HG03095 (cell line): ENCODE measurements around the gene NKD2.

Experiments used
- ATAC-seq: cut with Tn5 transposase; IDR thresholded peaks from one replicate; pipeline ENCODE4 v1.9.1; 2021; ENCODE audit warnings: moderate library complexity; ENCODE audit not compliant: unreplicated experiment

NKD2 gene

GRCh38 chr5:1039706-1040260 is 31.2 kb downstream of the NKD2 start:
- no peak for ATAC-seq

GRCh38 chr5:1040571-1040970 is 32.0 kb downstream of the NKD2 start:
- ATAC-seq = no peak

GRCh38 chr5:1041225-1042143 is 32.9 kb downstream of the NKD2 start:
- no peak for ATAC-seq

DNA sequence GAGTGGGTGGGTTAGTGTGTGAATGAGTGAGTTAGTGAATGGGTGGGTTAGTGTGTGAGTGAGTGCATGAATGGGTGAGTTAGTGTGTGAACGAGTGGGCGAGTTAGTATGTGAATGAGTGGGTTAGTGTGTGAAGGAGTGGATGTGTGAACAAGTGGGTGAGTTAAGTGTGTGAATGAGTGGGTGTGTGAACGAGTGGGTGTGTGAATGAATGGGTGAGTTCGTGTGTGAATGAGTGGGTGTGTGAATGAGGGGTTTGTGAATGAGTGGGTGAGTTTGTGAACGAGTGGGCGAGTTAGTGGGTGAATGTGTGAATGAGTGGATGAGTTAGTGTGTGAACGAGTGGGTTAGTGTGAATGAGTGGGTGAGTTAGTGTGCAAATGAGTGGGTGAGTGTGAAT is 34.0 kb downstream of the NKD2 start:
- ATAC-seq = no peak

- ATAC-seq = no peak
Measured at GRCh38 chr5:1043327-1043726, 34.7 kb downstream of the NKD2 start.

- ATAC-seq = no peak
Measured at GRCh38 chr5:1044117-1044516, 35.5 kb downstream of the NKD2 start.

DNA sequence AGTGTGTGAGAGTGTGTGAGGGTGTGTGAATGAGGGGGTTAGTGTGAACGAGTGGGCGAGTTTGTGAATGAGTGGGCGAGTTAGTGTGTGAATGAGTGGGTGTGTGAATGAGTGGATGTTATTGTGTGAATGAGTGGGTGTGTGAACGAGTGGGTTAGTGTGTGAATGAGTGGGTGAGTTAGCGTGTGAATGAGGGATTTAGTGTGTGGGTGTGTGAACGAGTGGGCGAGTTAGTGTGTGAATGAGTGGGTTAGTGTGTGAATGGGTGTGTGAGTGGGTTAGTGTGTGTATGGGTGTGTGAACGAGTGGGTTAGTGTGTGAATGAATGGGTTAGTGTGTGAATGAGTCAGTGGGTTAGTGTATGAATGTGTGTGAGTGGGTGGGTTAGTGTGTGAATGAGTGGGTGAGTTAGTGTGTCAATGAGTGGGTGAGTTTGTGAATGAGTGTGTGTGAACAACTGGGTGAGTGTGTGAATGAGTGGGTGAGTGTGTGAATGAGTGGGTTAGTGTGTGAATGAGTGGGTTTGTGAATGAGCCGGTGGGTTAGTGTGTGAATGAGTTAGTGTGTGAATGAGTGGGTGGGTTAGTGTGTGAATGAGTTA is 37.5 kb downstream of the NKD2 start:
- ATAC-seq = no peak

- no peak for ATAC-seq
Measured at GRCh38 chr5:1047332-1047965, 38.8 kb downstream of the NKD2 start.

DNA sequence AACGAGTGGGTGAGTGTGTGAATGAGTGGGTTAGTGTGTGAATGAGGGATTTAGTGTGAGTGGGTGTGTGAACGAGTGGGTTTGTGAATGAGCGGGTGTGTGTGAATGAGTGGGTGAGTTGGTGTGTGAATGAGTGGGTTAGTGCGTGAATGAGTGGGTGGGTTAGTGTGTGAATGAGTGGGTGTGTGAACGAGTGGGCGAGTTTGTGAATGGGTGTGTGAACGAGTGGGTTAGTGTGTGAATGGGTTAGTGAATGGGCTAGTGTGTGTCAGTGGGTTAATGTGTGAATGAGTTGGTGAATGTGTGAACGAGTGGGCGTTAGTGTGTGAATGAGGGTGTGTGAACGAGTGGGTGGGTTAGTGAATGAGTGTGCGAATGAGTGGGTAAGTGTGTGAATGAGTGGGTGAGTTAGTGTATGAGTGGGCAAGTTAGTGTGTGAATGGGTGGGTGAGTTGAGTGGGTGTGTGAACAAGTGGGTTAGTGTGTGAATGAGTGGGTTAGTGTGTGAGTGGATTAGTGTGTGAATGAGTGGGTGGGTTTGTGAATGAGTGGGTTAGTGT is 39.6 kb downstream of the NKD2 start:
- ATAC-seq = no peak

- ATAC-seq = no peak
Measured at GRCh38 chr5:1048861-1049838, 40.5 kb downstream of the NKD2 start.

DNA sequence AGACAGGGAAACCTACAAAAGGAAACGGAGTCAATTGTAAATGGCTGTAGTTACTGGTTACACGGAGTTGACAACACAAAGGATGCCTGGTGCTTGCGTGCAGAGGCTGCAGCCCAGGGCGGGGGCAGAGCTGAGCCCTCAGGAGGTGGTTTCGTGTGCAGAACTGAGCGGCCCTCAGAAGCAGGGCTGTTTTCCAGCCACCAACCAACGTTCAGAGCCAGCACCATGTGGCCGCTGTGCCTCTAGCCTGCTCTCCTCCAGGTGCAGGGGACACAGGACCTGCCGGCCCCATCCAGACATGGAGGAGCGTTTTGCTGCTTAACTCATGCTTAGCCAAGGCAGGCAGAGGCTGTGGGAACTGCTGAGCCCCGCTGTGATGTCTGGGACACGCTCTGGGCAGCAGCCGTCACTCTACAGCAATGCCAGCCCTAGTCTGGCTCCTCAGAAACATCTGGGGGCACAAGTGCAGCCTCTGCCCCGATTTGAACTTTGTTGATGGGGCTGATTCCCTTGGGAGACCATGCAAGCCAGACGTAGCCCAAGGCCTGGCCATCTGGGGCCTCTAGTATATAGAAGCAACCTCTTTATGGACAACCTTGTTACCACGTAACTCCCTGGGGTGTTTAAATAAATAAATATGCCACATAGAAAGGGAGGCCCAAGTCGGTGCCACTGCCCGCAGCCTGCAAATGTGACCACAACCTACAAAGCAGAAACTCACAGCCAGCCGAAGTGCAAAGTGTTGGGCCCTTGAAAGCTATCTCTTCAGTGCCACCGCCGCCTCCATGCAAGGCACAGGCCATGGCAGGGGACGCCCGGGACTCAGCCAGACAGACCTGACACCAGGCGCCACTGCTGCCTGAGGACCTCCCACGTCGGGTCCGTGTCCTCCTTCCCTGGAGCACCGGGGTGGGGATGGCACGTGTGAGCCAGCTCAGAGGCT is 42.1 kb downstream of the NKD2 start:
- ATAC-seq = no peak

- no peak for ATAC-seq
Measured at GRCh38 chr5:1051366-1051720, 42.7 kb downstream of the NKD2 start.

GRCh38 chr5:1052076-1052475 is 43.5 kb downstream of the NKD2 start:
- ATAC-seq = no peak

DNA sequence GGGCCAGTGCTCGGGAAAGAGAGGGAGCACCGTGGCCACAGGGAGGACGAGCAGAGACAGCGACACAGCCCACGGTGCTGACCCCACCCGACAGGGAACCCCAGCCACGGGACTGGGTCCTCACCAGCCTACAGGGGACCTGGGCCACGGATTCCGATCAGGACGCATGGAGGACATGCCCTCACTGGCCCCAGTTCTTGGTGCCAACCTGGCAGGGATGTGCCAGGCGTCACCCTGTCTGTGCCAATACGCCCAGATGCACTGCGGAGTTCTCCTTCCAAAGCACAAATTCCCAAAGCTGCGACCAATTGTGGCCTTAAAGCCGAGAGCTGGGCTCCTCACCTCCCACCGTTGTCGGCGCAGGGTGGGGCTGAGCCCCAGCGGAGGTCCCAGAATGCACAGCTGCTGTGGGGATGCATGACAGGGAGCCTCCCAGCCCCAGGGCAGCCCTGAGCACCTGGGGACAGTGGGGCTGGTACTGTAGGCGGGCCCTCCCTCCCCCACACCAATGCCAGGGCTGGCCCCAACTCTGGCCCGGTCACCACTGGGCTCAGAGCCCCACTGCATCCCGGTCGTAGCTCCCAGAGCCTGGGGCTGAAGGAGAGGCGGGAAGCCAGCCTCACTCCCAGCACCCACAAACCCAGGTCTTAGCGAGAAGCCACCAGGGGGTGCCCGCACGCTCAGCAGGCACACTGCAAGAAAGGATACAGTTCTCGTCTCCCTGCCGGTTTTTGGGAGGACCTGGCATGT is 44.2 kb downstream of the NKD2 start:
- no peak for ATAC-seq

DNA sequence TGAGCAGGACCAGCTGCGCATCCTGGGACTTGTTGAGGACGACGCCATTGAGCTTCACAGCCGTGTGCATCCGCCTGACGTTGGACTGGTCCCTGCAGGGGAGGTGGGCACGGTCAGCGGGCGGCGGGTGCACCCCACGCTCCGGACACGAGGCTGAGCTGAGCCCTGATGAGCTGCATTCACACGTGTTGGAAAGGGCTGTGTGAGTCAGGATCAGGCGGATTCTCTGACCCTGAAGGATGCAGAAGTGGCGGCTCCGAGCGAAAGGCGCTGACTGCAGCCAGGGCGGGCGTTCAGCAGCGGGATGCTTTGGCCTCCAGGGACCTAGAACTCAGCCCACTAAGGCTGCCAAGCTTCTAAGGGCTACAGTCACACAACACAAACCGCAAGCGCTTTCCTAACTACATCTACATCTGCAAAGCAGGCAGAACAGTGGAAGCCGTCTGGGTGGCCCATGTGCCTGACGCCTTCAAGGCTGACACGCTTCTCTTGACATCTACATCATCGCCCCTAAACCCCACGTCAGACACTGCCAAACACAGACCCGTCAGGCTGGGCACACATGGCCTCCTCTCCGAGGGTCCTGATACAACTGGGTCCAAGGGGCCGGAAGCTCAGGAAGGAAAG is 44.9 kb downstream of the NKD2 start:
- no peak for ATAC-seq

- ATAC-seq = no peak
Measured at GRCh38 chr5:1054018-1054798, 45.6 kb downstream of the NKD2 start.
